Measurements from ENCODE around the gene SLBP. TPM values are rescaled to one million over a fixed set of nuclear protein-coding genes. Genes with fewer than 3 reads are reported as not detected.

SLBP gene
- total and polyA plus RNA-seq, 2 of the 8 experiments (the other 6 are each of a cell fraction or from before 2014, with no cell fraction given), result 44.1 to 49.0 TPM

DNA sequence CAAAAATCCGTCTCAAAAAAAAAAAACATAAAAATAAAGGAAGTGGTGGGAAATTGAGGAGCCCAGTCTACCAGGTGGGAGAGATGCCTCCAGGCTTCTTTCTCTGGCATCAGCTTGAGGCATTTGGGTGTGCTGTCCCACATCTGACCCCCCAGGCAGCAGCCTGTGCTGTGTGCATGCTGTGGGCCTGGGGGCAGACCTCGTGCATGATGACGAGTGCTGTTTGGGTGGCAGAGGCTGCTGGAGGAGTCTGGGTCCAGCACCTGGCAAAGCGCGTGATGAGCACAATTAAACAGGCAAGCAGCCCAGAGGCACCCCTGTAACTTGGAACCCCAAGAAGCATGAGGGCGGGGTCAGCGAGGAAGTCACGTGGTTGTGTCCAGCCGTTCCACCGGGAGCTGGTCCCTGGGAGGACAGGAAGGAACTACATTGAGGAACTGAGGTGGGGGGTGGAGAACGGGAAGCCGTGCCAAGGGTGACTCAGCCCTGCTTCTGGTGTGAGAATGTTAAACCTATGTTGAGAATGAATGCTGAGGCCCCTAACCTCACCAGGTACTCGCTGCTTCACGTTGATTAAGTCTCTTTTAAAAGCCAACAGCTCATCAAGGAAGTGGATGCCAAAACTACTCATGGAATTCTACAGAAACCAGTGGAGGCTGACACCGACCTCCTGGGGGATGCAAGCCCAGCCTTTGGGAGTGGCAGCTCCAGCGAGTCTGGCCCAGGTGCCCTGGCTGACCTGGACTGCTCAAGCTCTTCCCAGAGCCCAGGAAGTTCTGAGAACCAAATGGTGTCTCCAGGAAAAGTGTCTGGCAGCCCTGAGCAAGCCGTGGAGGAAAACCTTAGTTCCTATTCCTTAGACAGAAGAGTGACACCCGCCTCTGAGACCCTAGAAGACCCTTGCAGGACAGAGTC, 15.3 kb upstream of the SLBP start (continued):
- TF ChIP-seq EZH2 (IDR thresholded peaks at IDR 0.05; ENCODE audit: low read depth, low read length, severe bottlenecking) (no peak), CHD2 (IDR thresholded peaks at IDR 0.05; ENCODE audit: low read length) (no peak), RAD21 (IDR thresholded peaks at IDR 0.05 in 1 of 2, conservative IDR thresholded peaks at IDR 0.05 in 1 of 2; ENCODE audit: low read depth in 2 of 2, low read length in 2 of 2) (no peak), GTF2F1 (IDR thresholded peaks at IDR 0.05; ENCODE audit: borderline replicate concordance, low read depth, low read length) (no peak), NANOG (IDR thresholded peaks at IDR 0.05; ENCODE audit: insufficient read depth, low read depth, low read length, poor library complexity, severe bottlenecking) (no peak), CBX5 (IDR thresholded peaks at IDR 0.05; ENCODE audit: low read depth, low read length) (no peak), PHF8 (conservative IDR thresholded peaks at IDR 0.05; ENCODE audit: low read depth, low read length) (no peak), JUND (IDR thresholded peaks at IDR 0.05; ENCODE audit: low read length) (no peak)

Data from H1 (cell line).